Activated CD4-positive, alpha-beta T cell treated with anti-CD3 and anti-CD28 coated beads, Interleukin-2, amount 50 U/mL, for 24 hours (primary cell): Measurements from ENCODE around the gene MYPOP.
"Not testable (repeated sequence)": the region's sequence is repeated elsewhere in the genome, so short reads cannot be mapped to it uniquely, and the experiment has no call there.

Source experiments
- DNase-seq, 2 donors: peaks; one replicate each; pipeline ENCODE4 v3.0.0-alpha.2; 2020; ENCODE audit warnings: low read depth in 1 of 2, low spot score in 1 of 2

MYPOP gene

DNA sequence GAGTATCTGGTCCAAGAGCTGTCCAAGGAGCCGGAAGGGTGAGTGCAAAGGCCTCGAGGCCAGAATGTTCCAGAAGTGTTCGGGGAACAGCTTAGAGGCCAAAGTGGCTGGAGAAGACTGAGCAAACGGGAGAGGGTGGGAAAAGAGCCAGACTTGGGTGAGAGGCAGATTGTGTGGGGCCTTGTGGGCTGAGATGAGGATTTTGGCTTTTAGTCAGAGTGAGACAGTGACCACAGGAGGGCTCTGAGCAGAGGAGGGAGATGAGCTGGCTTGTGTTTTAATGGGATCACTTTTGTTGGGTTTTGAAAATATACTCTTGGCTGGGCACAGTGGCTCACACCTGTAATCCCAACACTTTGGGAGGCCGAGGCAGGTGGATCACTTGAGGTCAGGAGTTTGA is 6.5 kb upstream of the MYPOP start:
- no peak for DNase-seq

DNA sequence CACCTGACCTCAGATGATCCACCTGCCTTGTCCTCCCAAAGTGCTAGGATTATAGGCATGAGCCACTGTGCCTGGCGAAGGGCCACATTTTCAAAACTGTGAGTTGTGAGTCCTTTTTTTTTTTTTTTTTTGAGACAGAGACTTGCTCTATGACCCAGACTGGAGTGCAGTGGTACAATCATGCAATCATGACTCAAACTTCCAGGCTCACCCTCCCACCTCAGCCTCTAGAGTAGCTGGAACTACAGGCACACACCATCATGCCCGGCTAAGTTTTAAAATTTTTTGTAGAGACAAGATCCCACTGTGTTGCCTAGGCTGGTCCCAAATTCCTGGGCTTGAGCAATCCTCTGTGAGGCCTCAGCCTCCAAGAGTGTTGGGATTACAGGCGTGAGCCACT is 3.8 kb upstream of the MYPOP start:
- no peak for DNase-seq

DNA sequence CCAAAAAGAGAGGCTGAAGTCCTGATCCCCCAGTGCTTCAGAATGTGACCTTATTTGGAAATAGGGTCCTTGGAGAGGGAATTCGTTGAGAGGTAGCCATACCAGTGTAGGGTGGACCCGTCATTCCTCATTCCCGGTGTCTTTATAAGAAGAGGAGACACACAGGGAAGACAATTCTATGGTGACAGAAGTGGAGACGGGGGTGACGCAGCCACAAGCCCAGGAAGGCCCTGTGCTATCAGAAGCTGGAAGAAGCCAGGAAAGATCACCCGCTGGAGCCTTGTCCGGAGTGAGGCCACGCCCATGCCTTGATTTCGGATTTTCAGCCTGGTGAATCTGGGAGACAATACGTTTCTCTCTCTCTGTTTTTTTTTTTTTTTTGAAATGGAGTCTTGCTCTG is 2.6 kb upstream of the MYPOP start:
- no peak for DNase-seq

DNA sequence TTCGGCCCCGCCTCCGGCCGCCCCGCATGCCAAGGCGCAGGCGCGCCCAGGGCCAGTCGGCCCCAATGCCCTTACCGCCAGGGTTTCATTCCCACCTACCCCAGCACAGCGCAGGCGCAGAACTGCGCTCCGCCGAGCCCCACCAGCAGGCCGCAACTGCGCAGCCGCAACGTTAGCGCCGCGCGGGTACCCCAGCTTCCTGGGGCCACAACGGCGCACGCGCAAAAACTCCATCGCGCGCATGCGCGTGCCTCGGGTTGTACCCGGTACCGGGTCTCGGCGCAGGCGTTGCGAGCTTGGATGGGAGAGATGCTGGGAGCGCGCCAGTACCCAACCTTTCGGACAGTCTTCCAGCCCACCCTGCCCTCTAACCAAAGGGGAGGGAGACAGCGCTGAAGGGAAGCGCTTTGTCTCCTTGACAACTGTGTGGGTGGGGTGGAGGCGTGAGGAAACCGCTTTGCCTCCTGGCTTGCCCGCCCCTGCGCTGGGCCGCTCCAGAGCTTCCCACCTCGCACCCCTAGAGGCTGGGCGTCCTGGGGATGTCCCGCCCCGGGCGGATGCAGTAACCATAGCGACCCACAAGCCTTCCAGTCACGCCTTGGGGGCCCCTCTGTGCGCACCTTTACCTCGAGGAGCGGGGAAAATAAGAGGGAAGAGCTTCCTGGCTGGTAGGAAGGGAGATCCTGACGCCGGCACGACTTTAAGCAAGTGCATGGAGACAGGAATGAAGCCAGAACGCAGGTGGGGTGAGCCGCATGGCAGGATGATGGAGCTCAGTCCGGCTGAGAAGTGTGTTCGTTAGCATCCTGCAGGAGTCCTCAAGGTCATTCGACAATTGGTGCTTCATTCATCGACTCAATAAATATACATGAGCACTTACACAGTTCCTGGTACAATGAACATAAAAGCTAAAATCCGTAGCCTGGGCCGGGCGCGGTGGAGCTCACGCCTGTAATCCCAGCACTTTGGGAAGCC is 525 bp upstream of the MYPOP start:
- DNase-seq = peak; percentile 99

DNA sequence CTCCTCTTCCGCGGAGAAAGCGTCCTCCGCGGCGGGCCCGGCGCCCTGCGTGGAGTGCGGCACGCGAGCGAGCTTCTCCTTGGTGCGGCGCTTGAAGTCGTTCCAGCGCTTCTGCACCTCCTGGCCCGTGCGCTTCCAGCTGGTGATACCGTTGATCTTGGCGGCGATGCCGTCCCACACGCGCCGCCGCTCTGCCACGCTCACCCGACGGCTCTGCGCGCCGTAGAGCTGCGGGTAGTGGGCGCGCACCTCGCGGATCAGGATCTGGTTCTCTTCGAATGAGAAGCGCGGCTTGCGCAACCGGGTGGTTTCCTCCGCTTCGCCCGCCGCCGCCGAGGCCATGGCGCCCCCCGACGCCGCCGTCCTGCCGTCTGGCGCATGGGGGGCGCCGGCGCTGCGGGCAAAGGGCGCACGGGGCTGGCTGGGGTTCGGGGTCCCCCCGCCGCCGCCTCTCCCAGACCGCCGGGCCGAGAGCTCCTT is 941 bp downstream of the MYPOP start:
- no peak for DNase-seq

DNA sequence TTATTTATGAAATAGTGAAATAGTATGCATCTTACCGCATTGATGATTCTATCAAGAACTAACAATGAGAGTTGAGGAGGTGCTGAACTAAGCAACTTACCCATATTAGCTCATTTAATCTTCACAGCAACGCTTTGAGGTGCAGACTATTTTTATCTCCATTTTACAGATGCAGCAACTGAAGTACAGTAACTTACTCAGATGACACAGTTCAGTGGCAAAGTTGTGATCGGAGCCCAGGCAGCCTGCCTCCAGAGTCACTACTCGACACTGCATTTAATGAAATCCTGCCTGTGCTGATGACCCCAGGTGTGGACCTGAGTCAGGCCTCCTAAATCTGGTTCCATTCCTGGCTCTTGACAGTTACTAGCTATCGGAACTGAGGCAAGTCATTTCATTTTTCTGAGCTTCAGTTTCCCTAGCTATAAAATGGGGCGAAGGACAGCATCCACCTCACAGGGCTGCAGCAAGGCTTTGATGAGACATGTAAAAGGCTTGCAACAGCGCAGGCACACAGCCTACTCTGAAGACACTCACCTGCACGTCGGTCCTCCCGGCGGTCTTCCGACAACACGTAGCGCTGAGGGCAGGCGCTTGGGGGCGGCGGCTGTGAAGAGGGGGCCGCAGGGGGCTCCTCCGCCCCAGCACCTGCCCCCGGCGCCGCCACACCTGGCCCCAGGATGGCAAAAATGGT is 1.5 kb downstream of the MYPOP start:
- no peak for DNase-seq

DNA sequence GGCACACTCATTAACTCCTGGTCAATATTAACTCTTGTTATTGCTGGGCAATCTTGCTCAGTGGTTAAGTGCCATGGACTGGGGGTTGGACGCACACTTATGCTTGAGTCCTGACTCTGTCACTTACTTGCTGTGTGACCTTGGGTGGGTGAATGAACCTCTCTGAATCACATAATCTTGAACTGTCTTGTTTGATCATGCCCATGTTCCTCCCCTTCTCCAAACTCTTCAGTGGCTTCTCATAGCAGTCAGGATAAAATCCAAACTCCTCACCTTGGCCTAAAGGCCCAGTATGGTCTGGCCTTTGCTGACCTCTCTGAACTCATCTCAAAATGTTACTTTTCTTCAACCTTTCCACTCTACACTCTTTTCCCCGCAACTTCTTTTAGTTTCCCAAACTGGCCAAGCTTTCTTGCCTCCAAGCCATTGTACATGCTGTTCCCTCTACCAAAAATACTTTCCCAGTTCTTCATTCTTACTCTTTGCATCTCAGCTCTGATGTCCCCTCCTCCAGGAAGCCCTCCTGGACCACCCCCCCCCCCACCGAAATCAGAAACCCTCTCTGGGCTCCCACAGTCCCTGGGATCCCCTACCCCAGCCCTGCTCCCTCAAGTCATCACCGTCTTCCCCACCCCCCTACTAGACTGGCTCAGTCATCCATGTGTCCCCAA is 2.4 kb downstream of the MYPOP start:
- DNase-seq = no peak

DNA sequence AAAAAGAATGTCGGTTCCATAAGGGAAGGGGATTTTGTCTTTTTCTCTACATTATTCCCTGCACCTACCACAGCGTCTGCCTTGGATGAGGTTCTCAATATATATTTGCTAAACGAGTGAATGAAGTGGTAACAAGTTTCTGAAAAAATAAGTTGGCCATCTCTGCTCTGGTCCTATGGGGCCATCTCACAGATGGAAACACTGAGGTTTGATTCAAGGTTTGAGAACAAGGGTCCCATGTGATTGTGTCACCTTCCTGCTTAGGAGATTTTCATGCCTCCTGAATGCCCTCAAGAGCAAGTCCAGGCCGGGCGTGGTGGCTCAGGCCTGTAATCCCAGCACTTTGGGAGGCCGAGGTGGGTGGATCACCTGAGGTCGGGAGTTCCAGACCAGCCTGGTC is 3.2 kb downstream of the MYPOP start:
- DNase-seq = no peak

DNA sequence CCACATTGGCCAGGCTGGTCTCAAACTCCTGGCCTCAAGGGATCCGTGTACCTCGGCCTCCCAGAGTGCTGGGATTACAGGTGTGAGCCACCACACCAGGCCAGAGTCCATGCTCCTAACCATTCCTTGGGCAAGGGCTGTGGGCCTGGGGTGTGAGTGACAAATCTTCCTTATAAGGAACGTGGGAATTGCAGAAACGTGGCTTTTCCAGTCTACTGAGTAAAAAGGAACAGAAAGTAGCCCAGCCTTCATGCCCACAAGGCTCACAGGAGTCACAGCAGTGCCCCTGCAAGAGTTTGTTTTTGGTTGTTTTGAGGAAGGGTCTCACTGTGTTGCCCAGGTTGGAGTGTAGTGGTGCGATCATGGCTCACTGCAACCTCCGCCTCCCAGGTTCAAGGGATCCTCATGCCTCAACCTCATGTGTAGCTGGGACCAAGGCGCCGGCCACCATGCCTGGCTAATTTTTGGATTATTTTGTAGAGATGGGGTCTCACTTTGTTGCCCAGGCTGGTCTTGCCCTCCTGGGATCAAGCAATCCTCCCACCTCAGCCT is 5.1 kb downstream of the MYPOP start:
- no peak for DNase-seq

DNA sequence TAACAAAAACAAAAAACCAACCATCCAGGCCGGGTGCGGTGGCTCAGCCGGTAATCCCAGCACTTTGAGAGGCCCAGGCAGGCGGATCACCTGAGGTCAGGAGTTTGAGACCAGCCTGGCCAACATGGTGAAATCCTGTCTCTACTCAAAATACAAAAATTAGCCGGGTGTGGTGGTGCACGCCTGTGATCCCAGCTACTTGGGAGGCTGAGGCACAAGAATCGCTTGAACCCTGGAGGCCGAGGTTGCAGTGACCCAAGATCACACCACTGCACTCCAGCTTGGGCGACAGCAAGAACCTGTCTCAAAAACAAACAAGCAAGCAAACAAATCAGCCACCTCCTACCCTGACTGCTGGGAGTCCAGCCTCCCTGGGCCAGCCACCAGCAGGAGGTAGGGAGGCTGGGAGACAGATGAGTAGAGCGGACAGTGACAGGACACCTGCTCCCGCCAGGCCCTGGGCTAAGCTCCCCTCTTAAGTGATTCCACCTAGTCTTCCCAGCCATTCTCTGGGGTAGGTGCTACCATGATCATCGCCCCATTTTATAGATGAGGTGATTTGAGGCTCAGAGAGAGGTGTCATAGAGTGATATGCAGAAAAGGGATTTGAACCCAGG is 6.3 kb downstream of the MYPOP start:
- DNase-seq = not testable (repeated sequence)

DNA sequence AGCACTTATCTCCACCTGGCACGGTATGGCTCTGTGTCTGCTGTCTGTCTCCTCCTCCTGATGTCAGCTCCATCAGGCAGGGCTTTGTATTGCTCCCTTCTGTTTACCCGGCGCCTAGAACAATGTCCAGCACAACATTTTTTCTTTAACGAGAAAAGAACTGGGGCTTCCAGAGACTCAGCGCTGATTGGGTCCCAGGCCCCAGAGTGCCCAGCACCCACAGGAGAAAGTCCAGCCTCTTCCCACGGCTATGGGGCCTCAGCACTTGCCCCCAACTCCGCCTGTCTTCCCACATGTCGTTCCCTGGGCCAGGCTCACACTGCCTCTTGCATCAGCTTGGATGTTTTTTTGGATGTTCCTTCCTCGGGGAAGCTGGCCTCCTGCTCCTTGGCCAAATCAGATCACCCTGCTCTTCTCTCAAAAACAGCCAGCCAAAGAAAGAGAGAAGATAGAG is 6.9 kb downstream of the MYPOP start:
- DNase-seq = no peak

DNA sequence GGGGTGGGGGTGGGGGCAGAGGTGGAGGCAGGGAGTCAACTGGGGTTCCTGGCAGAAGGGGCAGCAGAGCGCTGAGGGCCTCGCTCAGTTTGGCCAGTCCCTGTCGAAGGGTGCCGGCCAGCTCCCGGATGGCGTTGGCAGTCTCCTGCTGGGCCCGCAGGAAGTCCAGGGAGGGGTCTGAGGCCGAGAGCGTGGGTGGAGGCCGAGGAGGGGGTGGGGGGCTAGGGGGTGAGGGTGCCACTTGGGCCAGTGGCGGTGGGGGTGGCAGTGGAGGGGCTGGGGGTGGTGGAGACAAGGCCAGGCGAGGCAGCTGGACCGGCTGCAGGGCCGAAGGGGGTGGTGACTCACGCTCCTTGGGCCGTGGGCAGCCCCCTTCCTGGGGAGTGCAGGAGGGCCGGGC is 11.5 kb downstream of the MYPOP start:
- no peak for DNase-seq

DNA sequence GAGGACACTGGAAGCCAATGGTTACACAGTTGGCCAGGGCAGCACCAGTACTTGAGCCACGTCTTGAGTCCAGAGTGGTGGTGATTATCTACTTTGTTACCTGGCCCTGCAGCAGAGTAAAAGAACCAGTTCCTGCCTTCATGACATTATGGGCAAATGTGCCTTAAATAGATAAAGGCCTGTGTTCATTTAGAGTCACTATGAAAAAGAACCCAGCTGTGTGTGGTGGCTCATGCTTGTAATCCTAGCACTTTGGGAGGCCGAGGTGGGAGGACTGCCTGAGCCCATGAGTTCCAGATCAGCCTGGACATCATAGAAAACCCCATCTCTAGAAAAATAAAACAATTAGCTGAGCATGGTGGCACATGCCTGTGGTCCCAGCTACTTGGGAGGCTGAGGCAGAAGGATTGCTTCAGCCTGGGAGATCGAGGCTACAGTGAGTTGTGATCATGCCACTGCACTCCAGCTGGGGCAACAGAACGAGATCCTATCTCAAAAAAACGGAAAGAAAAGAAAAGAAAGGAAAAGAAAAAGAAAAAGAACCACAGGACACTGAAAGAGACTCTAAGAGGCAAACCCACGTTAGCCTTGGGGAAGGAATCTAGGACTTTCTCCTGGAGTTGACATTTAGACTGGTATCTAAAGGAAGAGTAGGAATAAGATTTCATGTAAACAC is 13.1 kb downstream of the MYPOP start:
- no peak for DNase-seq

DNA sequence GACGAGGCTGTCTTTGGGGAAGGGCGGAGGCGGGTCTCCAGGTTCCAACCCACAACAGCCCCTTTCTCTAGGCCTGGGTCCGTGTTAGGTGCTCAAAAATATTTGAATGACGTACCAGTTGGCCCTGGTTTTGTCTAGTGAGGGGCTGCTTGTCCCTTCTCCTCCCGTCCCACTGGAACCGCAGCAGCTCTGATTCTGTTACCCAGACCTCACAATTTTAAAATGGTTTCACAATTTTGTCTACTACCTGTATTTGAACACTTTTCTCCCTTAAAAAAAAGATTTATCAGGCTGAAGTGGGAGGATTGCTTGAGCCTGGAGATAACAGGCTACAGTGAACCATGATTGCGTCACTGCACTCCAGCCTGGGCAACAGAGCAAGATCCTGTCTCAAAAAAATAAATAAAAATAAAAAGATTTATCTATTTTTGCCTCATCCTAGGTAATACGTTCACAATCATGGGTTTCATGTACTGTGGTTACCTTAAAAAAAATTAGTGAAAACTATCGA is 15.2 kb downstream of the MYPOP start:
- DNase-seq = no peak

DNA sequence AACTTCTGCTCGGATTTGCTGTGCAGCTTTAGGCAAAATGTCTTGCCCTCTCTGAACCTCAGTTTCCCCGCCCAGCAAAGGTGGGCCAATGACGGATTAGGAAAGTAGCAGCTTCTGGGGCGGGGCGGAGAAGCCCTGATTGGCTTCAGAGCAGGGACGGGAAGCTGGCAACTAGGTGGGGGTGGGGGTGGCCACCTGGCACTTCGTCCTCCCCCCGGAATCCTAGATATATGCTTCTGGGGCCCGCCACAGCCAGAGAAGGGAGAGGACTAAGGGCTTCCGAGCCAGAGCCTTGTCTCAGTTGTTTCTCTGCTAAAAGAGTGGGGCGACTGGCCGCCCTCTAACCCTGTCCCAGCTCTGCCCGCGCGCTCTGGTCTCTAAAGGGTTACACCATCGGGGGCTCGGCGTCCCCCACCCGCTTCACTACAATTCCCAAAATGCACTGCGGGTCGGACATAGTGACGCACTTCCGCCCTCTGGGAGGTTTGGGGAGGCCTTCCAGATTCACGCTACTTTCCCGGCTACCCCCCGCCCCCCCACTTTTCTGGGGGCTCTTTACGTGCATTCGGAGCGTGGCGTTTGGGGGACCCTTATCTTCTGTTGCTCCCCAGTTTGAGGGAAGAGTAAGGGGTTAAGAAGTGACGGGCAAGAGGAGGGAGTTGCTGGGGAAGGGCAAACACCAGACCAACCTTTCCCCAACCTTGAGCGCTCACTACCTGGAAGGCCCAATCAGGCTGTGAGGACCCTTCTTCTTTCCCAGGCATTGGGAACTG is 15.8 kb downstream of the MYPOP start:
- peak; percentile 80 to 83 for DNase-seq

DNA sequence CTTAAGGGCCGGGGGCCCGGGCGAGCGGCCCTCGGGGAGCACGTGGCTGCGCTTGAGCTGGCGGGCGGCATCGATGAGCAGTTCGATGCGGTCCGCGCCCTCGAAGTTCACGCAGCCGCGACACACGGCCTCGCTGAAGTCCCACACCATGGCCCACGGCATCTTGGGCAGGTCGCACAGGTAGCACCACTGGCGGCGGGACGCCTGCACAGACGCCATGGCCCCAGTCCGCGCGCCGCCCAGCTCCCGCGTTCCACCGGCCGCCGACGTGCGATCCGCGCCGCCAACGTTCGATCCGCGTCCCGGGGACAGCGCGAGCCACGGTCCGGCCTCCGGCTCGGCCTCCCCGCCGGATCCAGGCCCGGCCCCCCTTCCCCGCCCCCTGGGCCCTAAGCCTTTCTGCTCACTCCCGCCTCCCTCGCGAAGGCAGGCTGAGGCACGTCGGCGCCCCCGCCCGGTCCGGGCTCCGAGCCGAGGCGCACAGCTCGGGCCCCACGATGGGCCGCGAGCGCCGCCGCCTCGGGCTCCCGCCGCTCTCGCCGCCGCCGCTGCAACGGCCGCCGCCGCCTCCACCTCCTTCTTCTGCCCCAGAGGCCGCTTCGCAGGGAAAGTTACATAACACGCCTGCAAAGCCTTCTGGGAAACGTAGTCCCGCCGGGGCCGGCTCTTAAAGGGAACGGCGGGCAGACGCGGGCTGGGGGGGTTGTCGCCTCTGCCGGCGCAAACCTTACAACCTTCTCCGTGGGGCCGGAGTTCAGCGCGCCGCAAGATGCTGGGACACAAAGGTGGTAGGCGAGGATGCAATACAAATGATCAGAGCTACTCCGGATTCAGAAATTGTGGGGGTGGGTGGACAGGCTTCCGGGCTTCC is 16.6 kb downstream of the MYPOP start, which contains the start of gene IRF2BP1:
IRF2BP1 (minus strand) TSS at position 586 of the 871 bp plus-strand sequence; CDS start at position 219, 367 bp downstream.
- peak; percentile 77 to 80 for DNase-seq

DNA sequence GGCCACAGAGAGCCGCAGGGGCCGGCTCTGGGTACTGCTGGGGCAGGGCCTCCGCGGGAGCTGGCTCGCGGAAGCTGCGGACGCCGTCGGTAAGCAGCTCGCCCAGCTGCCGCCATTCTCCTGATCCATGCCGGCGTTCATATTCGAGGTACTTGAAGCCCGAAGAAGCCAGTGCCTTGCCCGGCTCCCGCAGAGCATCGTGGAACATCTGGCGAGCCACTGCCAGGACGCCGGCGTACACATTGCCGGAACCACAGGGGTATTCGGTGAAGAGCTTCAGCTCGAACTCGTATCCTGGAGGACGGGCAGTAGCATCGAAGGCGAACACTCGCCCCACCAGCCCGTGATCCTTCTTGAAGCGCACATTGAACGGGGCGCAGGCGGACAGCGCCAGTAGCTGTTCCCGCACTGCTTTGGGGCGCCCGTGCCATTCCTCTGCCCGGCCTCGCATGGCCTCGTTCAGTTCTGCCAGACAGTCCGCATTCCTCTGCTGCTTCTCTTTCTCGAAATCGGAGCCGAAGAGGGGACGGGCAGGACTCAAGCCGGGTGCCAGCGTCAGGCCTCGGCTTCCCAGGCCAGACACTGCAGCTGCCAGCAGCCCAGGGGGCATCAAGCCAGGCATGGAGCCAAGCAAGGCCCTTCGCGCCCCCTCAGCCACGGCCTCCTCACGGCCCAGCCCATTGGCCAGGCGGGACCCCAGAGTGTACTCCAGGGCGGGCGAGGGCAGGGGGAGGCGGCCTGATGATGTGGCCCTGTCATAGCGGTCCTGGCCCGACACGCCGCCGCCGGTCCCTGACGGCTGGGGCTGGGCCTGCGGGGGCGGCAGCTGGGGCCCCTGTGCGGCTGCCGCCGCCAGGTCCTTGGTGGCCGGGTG is 17.5 kb downstream of the MYPOP start:
- no peak for DNase-seq
